Osteoblast (primary cell): ENCODE results near the gene KIAA1217. TPM values are rescaled to one million over a fixed set of nuclear protein-coding genes. Genes with fewer than 3 reads are reported as not detected.

Experiments
- DNase-seq: peaks from one replicate; pipeline ENCODE4 v3.0.0; 2011; ENCODE audit warnings: low spot score, mixed read lengths; ENCODE audit not compliant: insufficient read length; ENCODE audit errors: missing footprints
- H2AFZ ChIP-seq: 2 replicates; pipeline ENCODE4 v1.6.0; 2011; ENCODE audit warnings: mild to moderate bottlenecking, low read length
- H3K27ac ChIP-seq: 2 replicates; pipeline ENCODE4 v1.5.1; 2011; ENCODE audit warnings: mild to moderate bottlenecking, low read depth, low read length, moderate library complexity
- H3K27me3 ChIP-seq: 2 replicates; pipeline ENCODE4 v1.6.0; 2012; ENCODE audit warnings: mild to moderate bottlenecking, control low read depth, inconsistent platforms, low read length, moderate library complexity; ENCODE audit not compliant: insufficient read depth
- H3K36me3 ChIP-seq: 2 replicates; pipeline ENCODE4 v1.5.1; 2011; ENCODE audit warnings: mild to moderate bottlenecking, low read length, control low read depth, moderate library complexity; ENCODE audit not compliant: insufficient read depth
- H3K4me1 ChIP-seq: 2 replicates; pipeline ENCODE4 v1.5.1; 2011; ENCODE audit warnings: mild to moderate bottlenecking, low read length, control low read depth, moderate library complexity; ENCODE audit not compliant: insufficient read depth
- H3K4me2 ChIP-seq: 2 replicates; pipeline ENCODE4 v1.6.0; 2011; ENCODE audit warnings: mild to moderate bottlenecking, low read length; ENCODE audit not compliant: insufficient read depth
- H3K4me3 ChIP-seq: fragments of 200-600 bp; sonication (generic); 3 replicates; pipeline ENCODE4 v1.5.1; 2012; ENCODE audit warnings: mild to moderate bottlenecking, low read length, inconsistent platforms; ENCODE audit not compliant: insufficient read depth
- H3K79me2 ChIP-seq: 2 replicates; pipeline ENCODE4 v1.6.0; 2012; ENCODE audit warnings: mild to moderate bottlenecking, low read length, control low read depth, inconsistent platforms; ENCODE audit not compliant: insufficient read depth
- H3K9me3 ChIP-seq: 2 replicates; pipeline ENCODE4 v1.5.1; 2011; ENCODE audit warnings: low read depth, low read length, control low read depth
- H4K20me1 ChIP-seq: 2 replicates; pipeline ENCODE4 v1.6.0; 2012; ENCODE audit warnings: mild to moderate bottlenecking, low read length, control low read depth; ENCODE audit not compliant: insufficient read depth
- total RNA-seq: library from RNA; depleted of rRNA; stranded (reverse); fragments of >200 nt; gene quantifications from 2 replicates; pipeline ENCODE4 v1.2.3, GENCODE V29; 2012
- TF ChIP-seq, protein P1 (sequence below): IDR thresholded peaks from 2 replicates; pipeline ENCODE4 v1.5.1; 2011; ENCODE audit warnings: mild to moderate bottlenecking, low read depth, low read length, moderate library complexity; ENCODE audit errors: extremely low read depth

The KIAA1217 gene
- total RNA-seq, 1 donor: 51.0 TPM

DNA sequence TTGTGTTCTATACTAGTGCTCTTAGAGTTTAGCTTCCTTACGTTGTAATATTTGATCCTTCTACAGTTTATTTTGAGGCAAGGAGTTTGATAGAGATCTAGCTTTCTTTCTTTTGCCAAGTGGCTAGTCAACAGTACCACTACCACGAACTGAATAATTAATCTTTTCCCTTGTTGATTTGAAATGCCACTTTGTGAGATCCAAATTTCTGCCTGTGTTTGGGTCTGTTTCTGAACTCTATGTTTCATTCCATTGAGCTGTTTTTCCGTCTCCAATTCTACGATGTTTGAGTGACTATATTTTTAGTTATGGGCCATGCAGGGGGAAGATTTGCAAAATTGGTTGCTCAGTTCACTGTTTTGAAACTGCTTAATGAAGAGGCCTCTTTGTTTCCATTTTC is 134.7 kb downstream of the KIAA1217 start:
- Histone ChIP-seq H3K27me3 (no peaks in the 10 kb centered on the region), H4K20me1 (no peaks in the 10 kb centered on the region), H3K36me3 (no peaks in the 10 kb centered on the region), H3K4me3 (no peak overlapping the region), H3K9me3 (no peaks in the 10 kb centered on the region), H3K4me2 (peak overlapping the region; percentile 70), H3K79me2 (no peaks in the 10 kb centered on the region), H3K27ac (peak overlapping the region; percentile 88), H3K4me1 (peaks cover 27% of the 10 kb centered on the region), H2AFZ (peak overlapping the region; percentile 63)
- TF ChIP-seq, protein P1, sequence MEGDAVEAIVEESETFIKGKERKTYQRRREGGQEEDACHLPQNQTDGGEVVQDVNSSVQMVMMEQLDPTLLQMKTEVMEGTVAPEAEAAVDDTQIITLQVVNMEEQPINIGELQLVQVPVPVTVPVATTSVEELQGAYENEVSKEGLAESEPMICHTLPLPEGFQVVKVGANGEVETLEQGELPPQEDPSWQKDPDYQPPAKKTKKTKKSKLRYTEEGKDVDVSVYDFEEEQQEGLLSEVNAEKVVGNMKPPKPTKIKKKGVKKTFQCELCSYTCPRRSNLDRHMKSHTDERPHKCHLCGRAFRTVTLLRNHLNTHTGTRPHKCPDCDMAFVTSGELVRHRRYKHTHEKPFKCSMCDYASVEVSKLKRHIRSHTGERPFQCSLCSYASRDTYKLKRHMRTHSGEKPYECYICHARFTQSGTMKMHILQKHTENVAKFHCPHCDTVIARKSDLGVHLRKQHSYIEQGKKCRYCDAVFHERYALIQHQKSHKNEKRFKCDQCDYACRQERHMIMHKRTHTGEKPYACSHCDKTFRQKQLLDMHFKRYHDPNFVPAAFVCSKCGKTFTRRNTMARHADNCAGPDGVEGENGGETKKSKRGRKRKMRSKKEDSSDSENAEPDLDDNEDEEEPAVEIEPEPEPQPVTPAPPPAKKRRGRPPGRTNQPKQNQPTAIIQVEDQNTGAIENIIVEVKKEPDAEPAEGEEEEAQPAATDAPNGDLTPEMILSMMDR: no peak
- DNase-seq: peak; percentile 41

DNA sequence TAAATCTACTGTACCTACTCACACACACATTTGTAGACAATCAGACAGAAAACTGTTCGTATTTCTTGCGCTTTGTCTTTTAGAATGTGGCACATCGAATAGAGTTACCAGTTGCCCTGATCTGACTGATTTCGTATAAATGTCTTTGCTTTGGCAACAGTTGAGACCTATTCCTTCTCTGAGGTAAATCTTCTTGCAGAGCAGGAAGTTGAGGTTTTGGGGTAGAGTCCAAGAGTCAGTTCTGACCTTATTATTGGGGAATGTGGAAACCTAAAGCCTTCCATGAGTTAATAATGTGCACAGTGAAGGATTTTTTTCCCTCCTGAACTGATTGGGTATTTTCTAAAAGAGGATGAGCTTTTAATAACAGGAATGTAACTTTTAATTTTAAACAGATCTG is 135.3 kb downstream of the KIAA1217 start:
- no peaks in the 10 kb centered on the region for H3K36me3 ChIP-seq
- H2AFZ ChIP-seq: peak overlapping the region; percentile 38
- TF ChIP-seq, protein P1: no peak
- H3K9me3 ChIP-seq: no peaks in the 10 kb centered on the region
- H3K4me3 ChIP-seq: no peak overlapping the region
- peak overlapping the region; percentile 88 for H3K27ac ChIP-seq
- peak overlapping the region; percentile 70 for H3K4me2 ChIP-seq
- H3K79me2 ChIP-seq: no peaks in the 10 kb centered on the region
- no peaks in the 10 kb centered on the region for H3K27me3 ChIP-seq
- peak; percentile 89 for DNase-seq
- no peaks in the 10 kb centered on the region for H4K20me1 ChIP-seq
- H3K4me1 ChIP-seq: peaks cover 29% of the 10 kb centered on the region

DNA sequence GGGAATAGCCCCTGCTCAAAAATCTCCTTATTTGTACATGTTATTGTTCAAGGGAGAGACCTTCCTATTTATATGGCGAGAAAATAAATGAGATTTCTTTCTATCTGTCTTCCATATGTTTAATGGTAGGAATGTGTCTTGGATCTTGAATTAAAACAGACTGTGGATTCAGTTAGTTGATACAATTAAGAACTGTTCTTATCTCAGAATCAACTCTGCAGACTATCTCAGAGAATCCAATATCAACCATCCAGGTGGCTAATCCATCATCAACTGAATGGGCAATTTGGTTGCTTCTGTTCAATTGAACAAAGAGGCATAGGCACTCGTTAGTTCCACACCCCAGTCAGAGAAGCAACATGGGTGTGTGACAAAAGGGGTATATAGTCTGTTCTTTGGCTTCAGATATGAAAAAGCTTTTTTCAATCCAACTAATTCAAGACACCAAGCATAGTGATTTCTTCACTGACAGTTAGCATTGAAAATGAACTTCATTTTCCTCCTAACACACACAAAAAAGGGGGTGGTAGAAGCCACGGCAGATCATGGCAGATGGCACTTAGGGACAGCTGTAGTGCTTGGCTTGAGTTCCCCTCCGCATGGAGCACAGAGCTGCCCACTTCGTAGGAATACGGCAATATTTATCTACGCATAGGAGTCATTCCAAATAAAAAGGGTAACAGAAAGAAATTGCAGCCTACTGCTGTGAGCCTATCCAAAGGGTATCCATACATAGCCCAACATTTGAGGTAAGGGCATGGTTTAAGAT is 135.9 kb downstream of the KIAA1217 start:
- Histone ChIP-seq H3K9me3 (no peaks in the 10 kb centered on the region), H3K79me2 (no peaks in the 10 kb centered on the region), H3K27ac (peak overlapping the region; percentile 88), H3K4me3 (no peak overlapping the region), H2AFZ (no peak overlapping the region), H3K4me2 (peak overlapping the region; percentile 70), H4K20me1 (no peaks in the 10 kb centered on the region), H3K27me3 (no peaks in the 10 kb centered on the region), H3K36me3 (no peaks in the 10 kb centered on the region), H3K4me1 (peaks cover 35% of the 10 kb centered on the region)
- DNase-seq: no peak
- TF ChIP-seq, protein P1: no peak

DNA sequence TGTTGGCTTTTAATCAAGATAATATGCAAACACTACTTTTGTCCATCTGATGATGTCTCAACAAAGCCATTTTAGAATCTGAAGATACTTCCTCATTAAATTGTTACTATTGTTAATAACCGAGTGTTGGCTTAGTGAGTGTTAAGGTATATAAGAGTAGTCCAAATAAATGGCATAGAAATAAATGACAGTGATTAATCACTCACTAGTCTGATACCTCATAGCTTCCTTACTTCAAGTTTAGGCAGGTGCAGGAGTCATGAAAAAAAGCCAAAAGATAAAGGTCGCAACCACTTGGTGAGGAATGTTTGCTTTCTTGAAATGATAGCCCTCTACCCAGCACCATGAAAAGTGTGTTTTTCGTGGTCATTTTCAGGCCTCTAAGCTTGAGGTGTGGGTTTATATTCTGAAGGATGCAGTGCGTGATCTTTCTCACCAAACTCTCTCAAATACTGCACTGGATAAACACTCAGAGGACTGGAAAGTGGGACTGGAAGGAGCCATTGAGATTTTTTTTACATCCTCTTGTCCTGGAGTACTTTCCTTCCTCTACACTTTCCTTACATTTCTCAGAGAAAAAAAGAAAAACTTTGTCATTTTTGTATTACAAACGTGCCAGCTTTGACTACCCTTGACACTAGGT is 138.1 kb downstream of the KIAA1217 start:
- H2AFZ ChIP-seq: no peak overlapping the region
- no peaks in the 10 kb centered on the region for H3K36me3 ChIP-seq
- DNase-seq: no peak
- H3K79me2 ChIP-seq: no peaks in the 10 kb centered on the region
- no peak overlapping the region for H3K27ac ChIP-seq
- H3K4me1 ChIP-seq: peaks cover 40% of the 10 kb centered on the region
- no peaks in the 10 kb centered on the region for H4K20me1 ChIP-seq
- H3K9me3 ChIP-seq: no peaks in the 10 kb centered on the region
- no peaks in the 10 kb centered on the region for H3K27me3 ChIP-seq
- no peak overlapping the region for H3K4me2 ChIP-seq
- TF ChIP-seq, protein P1: no peak
- H3K4me3 ChIP-seq: no peak overlapping the region
